G401.6 (cell line): ENCODE results near the gene GLT8D1.
"Not testable (repeated sequence)": the region's sequence is repeated elsewhere in the genome, so short reads cannot be mapped to it uniquely, and the experiment has no call there.

Experiments
- FAIRE-seq: peaks from 2 replicates; lab custom pipeline; 2012; peaks lifted over from hg19 to GRCh38; lab: Jason Lieb, UNC

GLT8D1 gene

DNA sequence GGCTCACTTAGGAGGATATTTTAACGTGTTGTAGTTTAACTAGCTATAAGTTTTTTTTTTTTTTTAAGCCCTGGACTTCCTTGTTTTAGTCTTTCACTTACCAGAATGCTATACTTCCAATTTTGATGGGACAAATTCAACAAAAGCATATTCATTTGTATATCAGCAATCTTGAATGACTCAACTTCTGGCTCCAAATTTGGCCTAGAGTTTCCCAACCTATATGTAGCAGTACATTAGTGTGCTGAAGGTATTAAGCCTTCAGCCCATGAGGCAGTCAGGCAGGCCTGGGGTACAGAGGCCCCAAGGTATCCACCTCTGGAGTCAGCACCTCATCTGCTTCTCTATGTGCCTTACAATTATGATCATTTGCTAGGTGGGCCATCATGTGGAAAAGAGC lies 25.8 kb downstream of the GLT8D1 start:
- no peak for FAIRE-seq

- no peak for FAIRE-seq
Observed at GRCh38 chr3:52679199-52679538, 26.4 kb downstream of the GLT8D1 start.

GRCh38 chr3:52678265-52679198 lies 27.1 kb downstream of the GLT8D1 start:
- no peak for FAIRE-seq

DNA sequence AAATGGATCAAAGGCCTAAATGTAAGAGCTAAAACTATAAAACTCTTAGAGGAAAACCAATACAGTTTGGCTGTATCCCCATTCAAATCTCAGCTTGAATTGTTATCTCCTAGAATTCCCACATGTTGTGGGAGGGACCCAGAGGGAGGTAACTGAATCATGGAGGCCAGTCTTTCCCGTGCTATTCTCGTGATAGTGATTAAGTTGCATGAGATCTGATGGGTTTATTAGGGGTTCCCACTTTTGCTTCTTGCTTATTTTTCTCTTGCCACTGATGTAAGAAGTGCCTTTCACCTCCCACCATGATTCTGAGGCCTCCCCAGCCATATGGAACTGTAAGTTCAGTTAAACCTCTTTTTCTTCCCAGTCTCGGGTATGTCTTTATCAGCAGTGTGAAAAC lies 29.4 kb downstream of the GLT8D1 start:
- not testable (repeated sequence) for FAIRE-seq

- no peak for FAIRE-seq
Observed at GRCh38 chr3:52671676-52672075, 33.9 kb downstream of the GLT8D1 start.

DNA sequence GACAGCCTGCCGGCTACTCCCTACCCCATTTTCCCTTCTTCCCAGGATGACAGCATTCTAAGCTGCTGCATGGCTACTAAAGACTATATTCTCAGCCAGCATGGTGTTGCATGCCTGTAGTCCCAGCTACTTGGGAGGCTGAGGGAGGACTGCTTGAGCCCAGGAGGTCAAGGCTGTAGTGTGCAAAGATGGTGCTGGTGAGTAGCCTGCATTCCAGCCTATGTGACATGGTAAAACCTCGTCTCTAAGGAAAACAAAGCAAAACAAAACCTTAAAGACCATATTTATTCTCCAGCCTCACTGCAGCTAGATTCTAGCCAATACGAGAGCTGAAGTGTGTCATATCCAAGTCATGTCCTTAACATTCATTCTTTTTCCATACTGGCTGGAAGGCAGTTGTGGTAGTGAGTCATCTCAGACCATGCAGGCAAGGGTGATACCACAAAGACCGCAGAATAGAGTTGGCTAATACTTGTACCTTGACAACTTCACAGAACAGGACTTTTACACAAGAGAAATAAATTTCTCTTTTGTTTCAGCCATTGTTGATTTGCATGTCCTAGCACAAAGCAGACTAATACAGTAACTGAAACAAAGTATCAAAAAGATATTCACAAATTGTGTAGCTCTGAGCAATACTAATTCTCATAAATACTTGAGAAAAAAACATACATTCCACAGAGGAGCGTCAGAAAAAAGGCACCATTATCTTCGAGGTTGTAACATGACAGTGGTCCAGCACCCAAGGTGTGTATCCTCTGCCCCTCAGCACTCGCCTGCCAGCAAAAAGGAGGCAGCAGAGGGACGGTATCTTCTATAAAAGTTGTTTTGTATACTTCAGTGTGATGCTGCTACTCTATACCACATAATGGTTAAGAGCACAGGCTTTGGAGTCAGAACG lies 34.7 kb downstream of the GLT8D1 start:
- no peak for FAIRE-seq

DNA sequence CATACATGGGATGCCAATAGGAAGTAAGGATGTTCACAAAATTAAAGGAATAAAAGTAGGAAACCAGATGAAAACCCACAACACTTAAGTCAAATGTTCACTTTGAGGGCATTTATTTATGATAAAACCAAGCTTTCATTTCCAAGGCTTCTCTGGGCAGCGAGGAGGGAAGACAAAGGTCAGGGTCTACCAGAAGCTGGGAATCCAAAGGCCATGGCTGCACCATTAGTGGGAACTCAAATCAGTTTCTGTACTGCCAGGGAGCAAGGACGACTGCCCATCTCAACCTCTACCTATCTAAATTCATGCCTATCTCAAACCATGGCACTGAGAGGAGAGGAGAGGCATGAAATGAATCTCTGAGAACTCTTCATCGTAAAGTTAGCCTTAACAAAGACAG lies 42.5 kb downstream of the GLT8D1 start:
- FAIRE-seq: no peak

DNA sequence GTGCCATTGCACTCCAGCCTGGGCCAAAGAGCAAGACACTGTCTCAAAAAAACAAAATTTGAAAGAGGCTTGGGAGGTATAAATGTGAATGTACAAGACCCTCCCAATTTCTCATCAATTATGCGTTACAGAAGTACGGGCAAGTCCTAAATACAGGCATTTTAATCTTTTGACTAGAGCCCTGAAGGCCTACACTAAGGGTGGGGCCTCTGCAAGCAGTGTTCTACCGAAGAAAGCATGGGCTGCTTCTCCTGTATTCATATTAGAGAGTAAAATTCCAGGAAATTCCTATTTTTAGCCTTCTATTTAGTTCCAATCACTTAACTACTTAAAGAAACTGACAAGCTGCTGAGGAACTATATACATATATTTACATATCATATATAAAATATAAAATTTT lies 45.5 kb downstream of the GLT8D1 start:
- FAIRE-seq: no peak

GRCh38 chr3:52655895-52656294 lies 49.7 kb downstream of the GLT8D1 start:
- no peak for FAIRE-seq

GRCh38 chr3:52651592-52651991 lies 54.0 kb downstream of the GLT8D1 start:
- FAIRE-seq: no peak

- FAIRE-seq: no peak
Observed at GRCh38 chr3:52650439-52650838, 55.2 kb downstream of the GLT8D1 start.

- FAIRE-seq: no peak
Observed at GRCh38 chr3:52649461-52650210, 56.0 kb downstream of the GLT8D1 start.

DNA sequence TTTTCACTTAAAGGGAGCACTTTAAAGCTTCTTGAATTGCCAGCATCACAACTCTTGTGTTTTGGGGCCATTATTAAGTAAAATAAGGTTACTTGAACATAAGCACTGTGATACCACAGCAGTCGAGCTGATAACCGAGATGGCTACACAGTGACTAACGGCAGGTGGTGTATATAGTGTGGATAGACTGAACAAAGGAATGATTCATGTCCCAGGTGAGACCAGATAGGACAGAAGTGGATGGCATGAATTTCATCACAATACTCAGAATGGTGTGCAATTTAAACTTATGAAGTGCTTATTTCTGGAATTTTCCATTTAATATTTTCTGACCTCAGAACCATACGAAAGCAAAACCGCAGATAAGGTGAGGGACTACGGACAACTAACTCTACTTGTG lies 60.0 kb downstream of the GLT8D1 start:
- no peak for FAIRE-seq
